Subcutaneous adipose tissue (tissue), 4 donors: ENCODE measurements around the gene TNFSF8. TPM values are rescaled to one million over a fixed set of nuclear protein-coding genes. Genes with fewer than 3 reads are reported as not detected.

Experiments used
- total RNA-seq, 4 donors: library from RNA; depleted of rRNA; stranded (reverse); fragments of >200 nt; gene quantifications; one replicate each; pipeline ENCODE4 v1.1.0, GENCODE V29; 2016
- TF ChIP-seq, protein P1 (sequence below): fragments of 450-650 bp; IDR thresholded peaks from one replicate; pipeline ENCODE4 v1.5.1; 2016; ENCODE audit warnings: low read depth, mild to moderate bottlenecking, control low read depth, antibody characterized with exemption, moderate library complexity

TNFSF8 gene
- total RNA-seq, 4 donors from 2014 or later: 2.4 to 18.4 (median 7.4) TPM

DNA sequence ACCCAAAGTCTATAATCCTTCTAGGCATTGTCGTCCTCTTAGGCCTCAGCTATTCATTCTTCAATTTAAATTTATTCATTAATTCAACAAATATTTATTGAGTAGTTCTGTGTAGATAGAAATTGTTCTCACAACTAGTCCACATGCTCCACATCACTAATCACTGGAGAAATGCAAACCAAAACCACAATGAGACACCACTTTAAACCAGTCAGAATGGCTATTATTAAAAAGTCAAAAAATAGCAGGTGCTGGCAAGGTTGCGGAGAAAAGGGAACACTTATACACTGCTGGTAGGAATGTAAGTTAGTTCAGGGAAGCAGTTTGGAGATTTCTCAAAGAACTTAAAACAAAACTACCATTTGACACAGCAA lies 73.5 kb downstream of the TNFSF8 start:
- TF ChIP-seq, protein P1, sequence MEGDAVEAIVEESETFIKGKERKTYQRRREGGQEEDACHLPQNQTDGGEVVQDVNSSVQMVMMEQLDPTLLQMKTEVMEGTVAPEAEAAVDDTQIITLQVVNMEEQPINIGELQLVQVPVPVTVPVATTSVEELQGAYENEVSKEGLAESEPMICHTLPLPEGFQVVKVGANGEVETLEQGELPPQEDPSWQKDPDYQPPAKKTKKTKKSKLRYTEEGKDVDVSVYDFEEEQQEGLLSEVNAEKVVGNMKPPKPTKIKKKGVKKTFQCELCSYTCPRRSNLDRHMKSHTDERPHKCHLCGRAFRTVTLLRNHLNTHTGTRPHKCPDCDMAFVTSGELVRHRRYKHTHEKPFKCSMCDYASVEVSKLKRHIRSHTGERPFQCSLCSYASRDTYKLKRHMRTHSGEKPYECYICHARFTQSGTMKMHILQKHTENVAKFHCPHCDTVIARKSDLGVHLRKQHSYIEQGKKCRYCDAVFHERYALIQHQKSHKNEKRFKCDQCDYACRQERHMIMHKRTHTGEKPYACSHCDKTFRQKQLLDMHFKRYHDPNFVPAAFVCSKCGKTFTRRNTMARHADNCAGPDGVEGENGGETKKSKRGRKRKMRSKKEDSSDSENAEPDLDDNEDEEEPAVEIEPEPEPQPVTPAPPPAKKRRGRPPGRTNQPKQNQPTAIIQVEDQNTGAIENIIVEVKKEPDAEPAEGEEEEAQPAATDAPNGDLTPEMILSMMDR: no peak

DNA sequence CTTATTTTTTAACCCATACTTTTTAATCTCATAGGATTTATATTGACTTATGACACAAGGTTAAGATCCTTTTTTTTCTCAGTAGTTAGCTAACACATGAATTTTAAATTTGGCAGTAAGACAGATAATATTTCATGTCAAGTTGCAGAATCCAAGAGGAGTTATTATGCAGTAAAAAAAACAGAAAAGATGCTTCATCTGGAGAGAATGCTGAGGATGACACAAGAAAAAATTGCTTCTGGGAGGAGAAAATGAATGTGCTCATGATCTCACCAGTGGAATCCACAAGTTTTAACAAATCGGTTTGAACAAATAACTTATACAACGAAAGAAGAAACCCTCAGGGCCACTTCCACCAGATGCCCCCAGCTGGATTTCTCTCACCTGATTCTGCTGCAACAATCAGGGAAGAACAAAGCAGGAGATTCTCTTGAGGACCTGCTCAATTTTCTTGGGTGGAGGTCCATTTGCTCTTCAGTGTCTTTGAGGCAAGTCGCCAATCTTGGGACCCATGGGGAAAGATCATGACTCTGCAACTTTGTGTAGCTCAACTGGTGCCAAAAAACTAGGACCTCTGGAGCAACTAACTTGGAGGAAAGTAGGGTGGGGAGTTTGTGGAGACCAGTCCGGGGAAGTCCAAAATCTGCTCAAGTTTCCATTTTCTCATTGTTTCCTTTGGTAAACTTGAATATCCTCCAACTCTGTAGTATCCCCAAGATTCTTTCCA lies 74.0 kb downstream of the TNFSF8 start:
- TF ChIP-seq, protein P1: no peak

DNA sequence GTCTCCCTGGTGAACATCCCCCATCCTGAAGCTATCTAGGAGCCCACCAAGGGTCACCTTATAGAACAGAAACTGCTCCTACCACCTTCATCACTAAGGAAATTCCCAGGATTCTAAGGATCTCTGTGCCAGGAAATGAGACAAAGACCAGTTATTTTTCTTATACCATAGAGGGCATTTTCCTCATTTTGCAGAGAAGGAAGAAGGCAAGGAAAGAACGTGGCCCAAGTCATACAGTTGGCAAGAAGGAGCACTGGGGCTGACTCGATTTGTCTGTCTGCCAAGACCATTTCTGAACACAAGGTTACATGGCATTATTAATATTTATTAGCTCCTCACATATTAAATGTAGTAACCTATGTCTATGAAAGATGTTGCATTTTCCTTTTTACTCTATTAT lies 74.9 kb downstream of the TNFSF8 start:
- TF ChIP-seq, protein P1: no peak

DNA sequence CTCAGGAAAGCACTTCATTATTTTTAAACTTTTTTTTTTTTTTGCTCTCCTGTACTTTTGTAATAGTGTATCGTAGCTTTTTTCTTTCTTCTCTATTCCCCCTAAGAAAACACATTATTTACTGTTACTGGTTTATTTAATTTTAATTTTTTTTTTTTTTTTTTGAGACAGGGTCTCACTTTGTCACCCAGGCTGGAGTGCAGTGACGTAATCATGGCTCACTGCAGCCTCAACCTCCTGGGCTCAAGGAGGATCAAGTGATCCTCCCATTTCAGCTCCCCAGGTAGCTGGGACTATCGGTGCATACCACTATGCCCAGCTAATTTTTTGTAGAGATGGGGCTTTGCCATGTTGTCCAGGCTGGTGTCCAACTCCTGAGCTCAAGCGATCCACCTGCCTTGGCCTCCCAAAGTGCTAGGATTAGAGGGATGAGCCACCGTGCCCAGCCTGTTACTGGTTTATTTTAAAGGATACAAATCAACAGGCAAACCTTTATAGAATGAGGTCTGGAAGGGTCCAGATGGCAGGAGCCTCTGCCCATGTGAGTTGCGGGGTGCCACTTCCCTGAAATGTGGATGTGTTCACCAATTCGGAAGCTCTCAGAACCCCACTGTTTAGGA lies 75.5 kb downstream of the TNFSF8 start:
- TF ChIP-seq, protein P1: no peak

DNA sequence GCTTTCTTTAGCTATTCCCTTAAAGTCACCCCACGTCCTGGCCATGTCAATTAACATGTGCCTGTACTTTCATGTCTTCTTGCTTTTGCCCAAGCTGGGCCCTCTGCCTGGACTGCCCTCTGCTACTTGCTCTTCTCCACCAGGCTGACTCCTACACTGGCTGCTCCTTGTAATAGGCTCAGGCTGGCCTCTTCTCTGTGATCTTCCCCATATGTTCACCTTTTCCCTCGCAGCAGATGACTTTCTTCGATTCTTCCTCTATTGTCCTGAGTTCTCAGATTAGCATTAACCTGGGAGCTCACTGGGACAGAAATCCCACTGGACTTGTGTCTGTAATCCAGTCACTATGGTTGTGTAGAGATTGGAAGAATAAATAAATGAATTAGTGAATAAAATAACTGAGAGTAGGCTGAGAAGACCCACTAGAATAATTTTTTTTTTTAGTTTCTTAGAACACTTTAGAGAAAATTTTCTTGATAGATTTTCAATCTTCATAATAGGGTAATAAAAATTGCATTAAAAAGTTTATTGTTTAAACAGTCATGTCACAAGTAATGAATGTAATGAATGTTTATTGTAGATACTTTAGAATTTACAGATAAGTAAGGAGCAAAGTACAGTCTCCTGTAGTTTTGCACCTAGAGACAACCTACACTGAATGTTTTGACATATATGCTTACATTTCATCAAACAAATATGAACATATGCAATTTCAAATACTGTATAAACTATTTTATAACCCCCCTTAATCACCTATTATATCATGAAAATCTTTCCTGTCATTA lies 77.1 kb downstream of the TNFSF8 start:
- TF ChIP-seq, protein P1: no peak

DNA sequence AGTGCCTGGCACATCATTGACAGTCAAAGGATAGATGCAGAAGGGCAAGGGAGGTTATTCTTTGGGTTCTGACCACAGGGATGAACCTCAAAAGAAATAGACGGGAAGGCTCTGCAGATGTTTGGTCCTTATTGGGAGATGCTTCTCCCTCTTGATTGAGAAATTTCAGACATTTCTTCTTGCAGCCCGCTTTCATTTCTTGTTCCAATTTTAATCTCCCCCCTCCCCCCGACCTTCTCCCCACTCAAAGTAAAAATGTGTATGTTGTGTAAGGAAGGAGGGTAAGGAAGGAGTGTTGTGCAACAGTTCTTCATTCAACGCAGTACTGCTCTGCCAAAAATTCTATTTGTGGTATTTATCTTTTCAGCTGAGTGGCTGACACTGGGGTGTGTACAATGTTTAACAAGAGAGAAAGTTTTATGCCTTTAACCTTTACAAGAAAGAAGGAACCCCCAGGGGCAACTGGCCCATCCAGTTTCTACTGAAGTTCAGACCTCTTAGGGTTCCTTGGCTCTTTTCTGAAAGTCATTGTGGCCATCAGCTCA lies 78.3 kb downstream of the TNFSF8 start:
- TF ChIP-seq, protein P1: no peak

DNA sequence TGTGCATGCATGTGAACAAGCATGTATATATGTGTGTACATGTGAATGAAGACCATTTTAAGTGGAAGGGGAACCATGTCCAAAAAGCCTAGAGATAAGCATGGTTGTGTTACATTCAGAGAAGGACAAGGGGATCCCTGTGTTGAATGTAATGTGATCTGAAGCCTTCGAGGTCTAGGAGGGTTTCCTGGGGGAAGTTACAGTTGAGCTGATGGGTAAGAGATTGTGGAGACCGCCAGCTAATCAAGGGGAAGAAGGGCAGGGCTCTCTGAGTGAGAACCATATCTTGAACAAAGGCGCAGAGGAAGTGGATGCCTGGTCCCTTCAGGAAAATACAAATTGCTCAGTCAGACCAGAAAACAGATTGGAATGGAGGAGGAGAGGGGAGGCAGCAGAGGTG lies 79.1 kb downstream of the TNFSF8 start:
- TF ChIP-seq, protein P1: no peak
